HG03025 (cell line): Measurements from ENCODE around the gene L3MBTL4.
"Not testable (repeated sequence)": the region's sequence is repeated elsewhere in the genome, so short reads cannot be mapped to it uniquely, and the experiment has no call there.

Source experiments
- ATAC-seq: cut with Tn5 transposase; IDR thresholded peaks from one replicate; pipeline ENCODE4 v1.9.1; 2021; ENCODE audit warnings: mild to moderate bottlenecking, moderate library complexity; ENCODE audit not compliant: unreplicated experiment, low FRiP score

Gene L3MBTL4

DNA sequence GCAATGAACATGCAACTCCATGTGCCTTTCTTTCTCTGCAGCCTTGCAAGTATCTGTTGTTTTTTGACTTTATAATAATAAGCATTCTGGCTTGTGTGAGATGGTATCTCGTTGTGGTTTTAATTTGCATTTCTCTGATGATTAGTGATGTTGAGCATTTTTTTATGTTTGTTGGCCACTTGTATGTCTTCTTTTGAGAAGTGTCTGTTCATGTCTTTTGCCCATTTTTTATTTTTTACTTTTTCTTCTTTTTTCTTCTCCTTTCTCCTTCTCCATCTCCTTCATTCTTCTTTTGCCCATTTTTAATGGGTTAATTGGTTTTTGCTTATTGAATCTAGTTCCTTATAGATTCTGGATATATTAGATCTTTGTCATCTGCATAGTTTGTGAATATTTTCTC, 155.4 kb downstream of the L3MBTL4 start:
- not testable (repeated sequence) for ATAC-seq

DNA sequence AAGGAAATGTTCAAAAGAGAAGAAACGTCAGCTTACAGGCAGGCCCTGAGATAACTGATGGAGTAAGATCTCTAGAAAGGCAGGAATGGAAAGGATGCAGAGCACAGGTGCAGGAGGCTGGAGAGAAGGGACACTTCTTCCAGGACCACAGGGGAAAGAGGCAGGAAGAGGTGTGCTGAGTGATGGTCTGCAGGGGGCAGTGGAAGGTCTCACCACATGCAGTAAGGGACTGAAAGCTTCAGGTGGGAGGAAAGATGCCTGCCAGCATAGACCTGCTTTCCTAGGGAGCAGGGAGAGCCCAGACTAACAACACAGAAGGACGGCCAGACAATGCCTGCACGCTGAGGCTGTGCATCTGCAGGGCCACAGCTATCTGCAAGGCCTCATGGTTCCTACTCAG, 156.8 kb downstream of the L3MBTL4 start:
- no peak for ATAC-seq

- ATAC-seq: no peak
Observed at GRCh38 chr18:6256521-6256920, 158.2 kb downstream of the L3MBTL4 start.

DNA sequence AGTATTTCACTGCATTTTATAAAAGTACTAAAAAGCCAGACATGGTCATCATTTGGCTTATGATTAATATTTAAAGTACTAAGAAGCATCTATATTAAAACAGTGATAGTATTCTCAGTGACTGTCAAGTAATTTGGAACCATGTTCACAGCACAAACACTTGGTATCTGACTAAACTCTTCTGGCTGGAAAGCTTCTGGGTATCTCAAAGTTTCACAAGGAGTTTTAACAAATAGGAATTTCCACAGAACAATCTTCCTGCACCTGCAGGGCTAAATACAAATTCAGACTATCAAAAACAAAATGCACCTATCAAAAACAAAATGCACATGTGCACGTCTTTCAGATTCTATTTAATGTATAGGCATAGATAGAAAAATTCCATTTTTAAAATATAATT, 158.8 kb downstream of the L3MBTL4 start:
- ATAC-seq: no peak

DNA sequence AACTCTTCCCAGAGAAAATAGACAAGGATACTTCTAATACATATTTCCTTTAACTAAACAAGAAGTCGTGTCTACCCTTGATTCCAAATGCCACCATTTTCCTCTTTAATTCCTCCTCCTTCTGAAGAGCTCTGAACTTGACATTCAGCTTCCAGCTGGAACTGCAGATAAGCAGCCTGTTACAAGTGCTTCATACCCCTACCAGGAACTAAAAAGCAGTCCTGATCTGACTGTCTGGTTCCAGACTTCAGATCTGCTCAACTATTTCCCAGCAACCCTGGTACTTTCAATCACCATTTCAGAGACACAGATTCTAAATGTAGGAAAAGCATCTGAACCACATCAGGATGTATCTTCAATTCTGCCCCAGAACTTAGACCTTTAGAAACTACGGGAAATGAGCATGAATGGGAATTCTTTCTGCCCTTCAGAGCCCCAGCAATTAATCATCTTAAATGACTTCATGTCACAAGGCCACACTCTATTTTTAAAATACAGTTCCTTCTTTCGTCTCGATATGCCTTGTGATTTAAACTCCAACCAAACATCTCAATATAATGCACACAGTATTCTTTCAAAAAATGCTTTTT, 159.5 kb downstream of the L3MBTL4 start:
- no peak for ATAC-seq

DNA sequence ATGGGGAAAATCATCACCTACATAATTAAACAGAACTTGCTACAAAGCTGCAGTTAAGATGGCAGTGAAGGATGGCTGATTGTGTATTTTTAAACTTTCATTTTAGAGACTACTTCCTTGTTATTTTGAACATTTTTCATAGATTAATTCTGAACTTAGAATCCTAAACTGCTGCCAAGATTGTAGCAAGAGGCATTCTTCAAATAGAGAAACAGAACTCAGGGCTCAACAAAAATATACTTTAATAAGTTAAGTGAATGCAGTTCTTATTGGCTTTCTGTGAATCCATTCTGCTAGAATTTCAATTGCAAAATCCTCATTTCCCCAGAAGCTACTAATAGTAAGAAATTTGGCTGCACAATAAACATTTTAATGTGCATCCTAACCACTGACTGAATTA, 160.3 kb downstream of the L3MBTL4 start:
- no peak for ATAC-seq

DNA sequence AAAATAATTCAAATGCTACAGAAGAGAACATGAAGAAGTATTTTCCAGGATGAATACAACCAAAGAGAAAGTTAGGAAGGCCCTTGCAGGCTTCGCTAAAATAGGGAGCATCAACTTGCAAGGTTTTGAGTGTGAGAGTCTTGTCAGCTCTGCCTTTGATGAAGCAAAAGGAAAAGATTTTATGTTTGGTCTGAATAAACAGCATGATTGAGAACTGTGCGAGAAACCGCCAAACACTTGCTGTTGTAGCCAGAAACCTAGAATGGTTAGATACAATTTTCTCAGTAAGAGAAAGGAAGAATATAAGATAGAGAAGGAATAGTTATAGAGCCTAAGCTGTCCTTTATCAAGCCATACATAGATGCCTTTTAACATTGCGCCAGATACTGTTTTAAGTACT, 163.6 kb downstream of the L3MBTL4 start:
- ATAC-seq: no peak

DNA sequence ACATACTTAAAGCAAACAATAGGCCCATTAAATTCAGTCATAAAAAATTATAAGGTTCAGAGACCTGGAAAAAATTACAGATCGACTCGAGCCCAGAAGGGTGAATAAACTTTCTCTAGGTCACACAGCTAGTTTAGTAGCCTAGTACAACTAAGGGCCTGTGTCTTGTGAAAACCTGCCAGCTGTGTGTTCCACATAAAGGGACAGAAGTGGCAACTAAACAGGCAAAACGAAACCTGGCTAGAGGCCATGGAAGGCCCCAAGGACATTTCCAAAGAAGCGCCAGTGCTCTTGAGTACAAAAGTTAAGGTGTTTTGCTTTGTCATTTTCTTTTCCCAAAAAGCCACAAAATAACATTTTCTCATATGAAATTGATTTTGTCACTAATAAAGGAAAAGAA, 164.9 kb downstream of the L3MBTL4 start:
- no peak for ATAC-seq

DNA sequence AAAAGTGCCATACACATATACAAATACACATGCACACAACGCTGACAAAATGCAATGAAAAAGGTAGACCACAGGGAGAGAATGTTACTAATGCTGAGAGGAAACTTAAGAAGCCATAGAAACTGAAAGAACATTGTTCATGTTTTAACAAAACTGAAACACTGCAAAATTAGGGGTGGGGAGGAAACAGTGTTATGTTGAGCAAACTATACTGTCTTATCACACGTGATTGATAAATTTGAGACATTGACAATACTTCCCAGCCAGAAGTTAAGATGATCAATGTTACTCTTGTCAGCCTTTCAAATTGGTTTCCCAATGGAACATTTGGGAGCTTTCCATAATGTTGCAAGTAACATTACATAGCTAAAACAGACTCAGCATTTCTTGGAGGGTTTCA, 165.5 kb downstream of the L3MBTL4 start:
- ATAC-seq: peak; percentile 73

DNA sequence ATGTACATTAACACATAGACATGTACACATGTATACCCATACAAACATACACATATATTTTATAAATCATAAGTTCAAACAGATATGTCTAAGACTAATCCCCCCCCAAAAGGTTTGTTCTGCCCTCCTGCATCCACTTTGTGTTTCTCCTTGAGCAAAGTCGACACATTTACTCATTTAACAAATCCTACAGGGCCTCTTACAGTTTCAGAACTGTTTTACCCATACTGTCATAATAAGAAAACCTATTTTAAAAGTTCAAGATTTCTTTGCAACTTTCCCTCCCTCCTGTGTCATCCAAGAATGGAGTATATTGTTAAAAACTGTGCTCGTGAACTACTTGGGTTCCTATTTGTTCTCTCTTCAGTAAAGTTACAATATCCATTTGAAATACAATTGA, 166.7 kb downstream of the L3MBTL4 start:
- ATAC-seq: no peak

GRCh38 chr18:6242004-6242403, 172.7 kb downstream of the L3MBTL4 start:
- ATAC-seq: no peak

- ATAC-seq: no peak
Observed at GRCh38 chr18:6239716-6240115, 175.0 kb downstream of the L3MBTL4 start.

GRCh38 chr18:6236258-6236657, 178.5 kb downstream of the L3MBTL4 start:
- no peak for ATAC-seq

DNA sequence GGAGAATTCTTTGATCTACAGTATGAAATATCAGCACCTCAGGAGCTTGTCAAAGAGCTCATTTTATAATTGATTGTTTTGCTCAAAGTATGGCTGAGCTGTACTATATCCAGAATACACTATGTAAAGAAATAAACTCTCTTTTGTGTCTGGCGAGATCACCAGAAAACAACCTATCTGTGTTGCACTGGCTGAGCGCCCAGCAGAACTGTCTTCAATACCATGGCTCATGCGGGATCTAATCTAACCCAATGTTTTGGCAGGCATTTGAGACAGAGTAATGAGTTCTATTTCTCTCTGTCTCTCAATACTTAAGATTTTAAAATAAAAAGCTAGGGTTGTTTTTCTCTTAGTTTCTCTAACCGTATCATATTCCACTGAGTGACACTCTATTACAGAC, 192.4 kb downstream of the L3MBTL4 start:
- ATAC-seq: no peak

GRCh38 chr18:6221602-6222014, 193.1 kb downstream of the L3MBTL4 start:
- ATAC-seq: no peak

GRCh38 chr18:6220129-6220528, 194.6 kb downstream of the L3MBTL4 start:
- no peak for ATAC-seq

DNA sequence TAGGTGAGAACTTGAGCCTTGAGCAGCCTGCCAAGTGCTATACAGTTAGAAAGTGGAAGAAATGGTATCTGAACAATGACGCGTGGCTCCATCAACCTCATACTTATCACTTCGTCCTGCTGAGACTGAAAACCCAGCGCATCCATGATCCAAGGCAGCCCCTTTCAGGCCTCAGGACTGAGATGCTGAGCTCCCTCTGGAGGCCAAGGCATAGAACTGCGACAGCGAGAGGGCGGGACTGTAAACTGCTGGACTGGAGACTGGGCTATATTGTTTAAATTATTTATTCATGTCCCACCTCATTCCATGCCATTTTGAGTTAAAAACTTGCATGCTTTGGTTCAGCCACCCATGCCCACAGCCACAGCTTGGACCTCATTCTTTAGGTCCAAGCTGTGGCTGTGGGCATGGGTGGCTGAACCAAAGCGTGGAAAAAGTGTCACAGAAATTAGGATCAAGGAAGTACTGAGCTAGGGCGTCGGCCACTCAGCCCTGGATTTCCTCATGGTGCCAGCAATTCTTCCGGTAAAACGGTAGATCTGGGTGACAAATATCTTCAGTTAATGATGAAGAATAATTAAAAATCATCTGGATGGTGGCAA, 195.5 kb downstream of the L3MBTL4 start:
- no peak for ATAC-seq

DNA sequence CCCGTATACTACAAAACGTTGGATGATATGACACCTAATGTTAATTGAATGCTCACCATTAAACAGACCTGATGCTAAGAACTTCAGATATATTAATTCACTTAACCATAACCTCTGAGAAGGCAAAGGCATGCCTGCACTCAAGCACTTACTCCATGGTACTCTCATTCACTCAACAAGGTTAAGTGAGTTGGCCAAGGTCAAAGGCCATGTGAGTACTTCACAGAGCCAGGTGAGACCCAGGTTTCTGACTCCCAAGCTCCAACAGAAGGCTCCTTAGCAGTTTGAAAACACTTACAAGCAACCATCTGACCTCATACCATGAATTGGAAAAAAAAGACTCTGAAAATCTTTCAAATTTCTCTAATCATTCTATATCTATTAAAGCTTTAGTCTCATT, 198.8 kb downstream of the L3MBTL4 start:
- no peak for ATAC-seq

GRCh38 chr18:6211174-6211504, 203.6 kb downstream of the L3MBTL4 start:
- ATAC-seq: no peak

GRCh38 chr18:6210349-6211173, 204.2 kb downstream of the L3MBTL4 start:
- ATAC-seq: no peak

GRCh38 chr18:6207941-6208340, 206.8 kb downstream of the L3MBTL4 start:
- no peak for ATAC-seq

DNA sequence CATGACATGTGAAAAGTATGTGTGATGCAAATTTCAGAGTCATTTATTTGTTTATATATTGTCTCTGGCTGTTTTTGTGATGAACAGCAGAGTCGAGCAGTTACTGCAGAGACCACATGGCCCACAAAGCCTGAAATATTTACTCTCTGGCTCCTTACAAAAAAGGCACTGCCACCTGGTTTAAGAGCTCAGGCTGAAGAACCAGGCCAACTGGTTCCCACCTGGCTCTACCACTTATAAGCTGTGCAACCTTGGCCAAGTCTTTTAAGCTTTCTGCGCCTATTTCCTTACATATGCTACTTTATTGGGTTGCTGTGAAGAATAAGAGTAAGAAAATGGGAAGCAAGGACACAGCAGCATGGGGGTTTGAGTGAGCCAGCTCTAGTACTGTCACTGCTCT, 207.6 kb downstream of the L3MBTL4 start:
- no peak for ATAC-seq
